NK-92 treated with Interleukin-12 subunit alpha and Interleukin-12 subunit beta, amount 100 ng/mL, for 24 hours (cell line): ENCODE measurements around the gene STAMBPL1.

Source experiments
- DNase-seq: peaks from one replicate; lab custom pipeline; 2025; lab: John Stamatoyannopoulos, UW

STAMBPL1 gene

DNA sequence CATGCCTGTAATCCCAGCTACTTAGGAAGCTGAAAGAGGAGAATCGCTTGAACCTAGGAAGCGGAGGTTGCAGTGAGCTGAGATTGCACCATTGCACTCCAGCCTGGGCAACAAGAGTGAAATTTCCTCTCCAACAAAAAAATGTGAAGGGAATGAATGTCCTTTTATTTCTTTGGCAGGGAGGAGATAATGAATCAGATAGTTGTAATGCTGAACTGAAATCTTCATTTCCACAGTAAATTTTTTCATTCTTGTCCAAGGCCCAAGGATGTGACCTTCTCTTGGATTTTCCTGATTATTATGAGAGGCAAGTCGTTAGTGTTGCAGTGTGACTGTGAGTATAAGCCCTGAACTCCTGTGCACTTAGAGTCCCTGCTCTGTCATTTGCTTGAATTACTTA, 13.6 kb downstream of the STAMBPL1 start:
- DNase-seq = no peak

DNA sequence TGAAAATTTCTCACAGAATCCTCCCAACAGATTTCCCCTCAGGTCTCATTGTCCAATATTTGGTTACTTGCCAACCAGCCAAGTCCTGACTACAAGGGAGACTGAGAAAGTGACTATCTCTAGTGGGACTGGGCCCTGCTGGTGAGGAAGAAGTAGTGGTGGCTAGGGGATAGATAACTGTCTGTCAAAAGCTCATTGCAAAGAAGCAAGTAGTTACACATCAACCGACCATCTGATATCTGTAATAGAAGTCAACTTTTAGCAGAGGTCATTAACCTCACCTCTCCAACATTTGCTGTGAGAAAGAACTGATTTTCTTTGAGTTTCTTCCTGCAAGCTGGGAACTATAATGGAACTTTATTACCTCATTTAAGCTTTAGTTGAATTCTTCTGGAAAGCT, 15.2 kb downstream of the STAMBPL1 start:
- no peak for DNase-seq

- DNase-seq = no peak
Observed at GRCh38 chr10:88896372-88896993, 16.4 kb downstream of the STAMBPL1 start.

DNA sequence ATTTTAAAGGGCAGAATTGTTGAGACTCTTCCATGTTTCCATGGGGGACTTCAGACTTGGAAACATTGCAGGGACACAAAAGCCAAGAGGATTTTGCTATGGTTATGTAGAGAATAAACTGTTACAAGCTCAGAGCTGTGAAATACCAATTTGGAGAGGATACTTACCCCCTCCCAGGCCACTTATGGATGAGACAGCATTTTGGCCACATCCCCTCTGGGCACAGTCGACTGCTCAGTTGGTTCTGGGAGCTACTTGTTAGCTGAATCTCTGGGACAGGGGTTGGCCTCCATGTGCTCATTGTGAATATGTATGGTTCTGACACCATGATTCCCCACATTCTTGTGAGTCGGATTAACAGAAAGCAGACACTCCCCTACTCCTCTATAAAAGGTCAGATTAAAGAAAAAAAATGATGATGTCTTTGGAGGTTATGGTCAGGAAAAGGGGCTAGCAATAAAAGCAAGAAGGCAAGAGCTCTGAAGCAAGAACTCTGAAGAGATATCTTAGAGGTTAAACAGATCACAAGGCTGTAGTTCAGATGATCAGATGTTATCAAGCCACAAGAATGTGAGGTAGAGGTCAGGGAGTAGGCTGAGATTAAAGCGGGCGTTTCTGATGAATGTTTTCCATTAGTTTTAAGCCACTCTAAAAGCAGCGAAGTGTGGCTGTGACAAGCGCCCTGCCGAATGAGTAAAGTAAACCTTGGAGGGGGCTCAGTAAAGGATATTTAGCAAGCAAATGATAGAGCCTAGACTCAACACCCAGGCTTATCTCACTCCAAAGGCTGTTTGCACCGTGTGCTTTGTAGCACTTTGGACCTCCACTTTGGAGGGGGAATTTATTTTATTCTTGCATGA, 17.2 kb downstream of the STAMBPL1 start:
- DNase-seq = no peak

DNA sequence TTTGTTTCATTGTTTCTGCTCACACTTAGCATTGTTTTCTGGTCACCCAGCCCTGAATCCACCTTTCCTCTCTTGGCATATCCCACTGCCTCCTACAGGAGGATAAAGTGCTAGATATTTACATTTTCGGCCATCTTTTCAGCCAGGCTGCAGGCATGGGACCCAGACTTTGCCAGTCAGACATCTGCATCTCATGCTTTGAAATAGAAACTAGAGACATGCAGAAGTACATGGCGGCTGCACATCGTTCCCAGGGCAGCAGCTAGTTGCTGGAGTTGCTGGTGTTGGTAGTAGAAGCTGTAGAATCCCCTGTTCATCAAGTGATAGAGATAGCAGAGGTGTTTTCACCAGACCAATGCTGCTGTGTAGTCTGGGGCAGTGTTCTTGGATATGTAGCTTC, 18.7 kb downstream of the STAMBPL1 start:
- no peak for DNase-seq

DNA sequence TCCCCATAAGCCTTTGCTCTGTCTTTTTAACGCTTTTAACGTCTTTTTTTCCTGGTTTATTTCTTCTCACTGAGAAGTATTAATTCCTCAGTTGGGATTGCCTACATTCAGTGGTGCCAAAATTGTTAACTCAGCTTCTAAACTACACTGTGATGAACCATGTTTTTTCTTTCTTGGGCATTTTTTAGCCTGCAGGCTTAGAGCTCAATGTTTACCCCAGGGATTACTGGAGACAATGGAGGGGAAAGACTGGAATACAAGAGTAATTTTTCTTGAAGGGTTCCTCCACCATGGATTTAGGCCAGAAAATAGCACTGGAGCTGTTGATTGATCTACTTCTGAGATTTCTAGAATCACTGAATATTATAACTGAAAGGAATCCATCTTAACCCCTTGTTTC, 19.8 kb downstream of the STAMBPL1 start:
- DNase-seq = no peak

DNA sequence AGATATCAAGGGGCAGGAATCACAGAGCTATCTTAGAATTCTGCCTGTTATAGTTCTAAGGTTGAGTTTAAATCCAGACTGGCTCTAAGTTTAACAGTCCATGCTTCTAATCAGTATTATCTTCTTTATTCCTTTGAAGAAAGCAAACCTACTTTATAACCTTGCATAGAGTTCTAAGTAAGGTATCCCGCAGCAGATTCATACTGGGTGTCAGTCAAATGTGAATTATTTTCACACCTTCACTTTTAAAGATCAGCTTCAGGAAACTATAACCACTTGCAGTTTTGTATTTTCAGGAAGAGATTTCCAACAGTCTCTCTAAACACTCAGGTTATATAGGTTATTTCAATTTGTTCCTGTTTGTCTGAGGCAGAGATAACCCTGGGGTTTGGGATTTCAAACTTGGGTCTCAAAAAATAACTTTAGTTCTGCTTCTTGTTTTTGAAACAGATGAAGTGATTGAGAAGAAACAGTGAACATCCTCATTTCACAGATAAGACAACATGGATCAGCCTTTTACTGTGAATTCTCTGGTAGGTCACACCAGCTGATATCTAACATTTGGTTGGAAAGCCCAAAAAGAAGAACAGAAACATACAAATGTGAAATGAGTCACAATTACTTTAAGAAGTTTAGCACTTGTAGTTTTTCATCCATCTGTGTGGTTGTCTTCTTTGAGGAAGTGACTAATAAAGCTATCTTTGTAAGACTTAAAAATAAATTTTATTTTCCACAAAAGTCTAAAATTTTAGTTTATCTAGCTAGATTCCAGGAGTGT, 21.4 kb downstream of the STAMBPL1 start:
- no peak for DNase-seq

DNA sequence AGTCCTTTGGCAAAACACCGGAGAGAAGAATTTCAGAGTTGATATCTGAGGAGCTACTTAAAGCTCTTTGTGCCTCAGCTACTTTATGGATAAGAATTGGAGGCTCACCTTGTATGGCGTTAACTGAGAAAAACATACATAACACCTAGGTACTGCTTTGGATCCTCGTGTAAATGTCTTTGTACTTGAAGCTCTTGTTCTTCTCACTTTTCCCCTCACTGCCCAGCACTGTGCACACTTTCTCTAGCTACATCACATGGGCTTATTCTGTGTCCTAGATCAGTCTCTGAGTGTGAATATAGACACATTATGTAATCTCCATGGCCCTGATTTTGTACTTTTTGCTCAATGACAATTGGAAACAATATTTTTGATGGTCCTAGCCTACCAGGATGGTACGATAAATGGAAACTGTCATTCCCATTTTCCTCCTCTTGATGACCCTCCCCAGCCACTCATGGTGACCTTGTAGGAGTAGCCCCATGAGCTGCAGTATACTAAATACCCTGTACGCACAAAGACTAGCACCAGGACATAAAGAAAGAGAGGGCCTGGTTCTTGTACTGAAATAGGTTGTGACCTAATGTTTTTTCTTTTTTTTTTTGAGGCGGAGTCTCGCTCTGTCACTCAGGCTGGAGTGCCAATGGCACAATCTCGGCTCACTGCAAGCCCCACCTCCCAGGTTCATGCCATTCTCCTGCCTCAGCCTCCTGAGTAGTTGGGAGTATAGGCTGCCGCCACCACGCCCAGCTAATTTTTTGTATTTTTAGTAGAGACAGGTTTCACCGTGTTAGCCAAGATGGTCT, 22.1 kb downstream of the STAMBPL1 start:
- DNase-seq = no peak

DNA sequence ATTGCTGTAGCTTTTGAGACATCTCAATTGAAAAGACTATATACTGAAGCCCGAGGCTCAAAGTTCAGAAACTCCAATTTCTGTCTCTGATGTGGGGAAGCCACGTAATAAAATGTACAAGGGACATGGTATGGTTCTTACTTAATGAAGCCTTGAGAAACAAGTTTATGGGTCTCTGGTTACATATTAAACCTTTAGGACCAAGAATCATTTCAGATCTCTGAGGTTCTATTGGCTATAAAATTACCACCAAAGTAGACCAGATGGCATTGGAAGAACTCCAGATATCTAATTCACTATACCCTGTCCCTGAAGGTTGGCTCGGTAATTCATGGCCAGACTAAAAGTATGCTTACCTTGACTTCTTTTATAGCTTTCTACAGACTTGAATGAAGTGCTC, 23.7 kb downstream of the STAMBPL1 start:
- no peak for DNase-seq

DNA sequence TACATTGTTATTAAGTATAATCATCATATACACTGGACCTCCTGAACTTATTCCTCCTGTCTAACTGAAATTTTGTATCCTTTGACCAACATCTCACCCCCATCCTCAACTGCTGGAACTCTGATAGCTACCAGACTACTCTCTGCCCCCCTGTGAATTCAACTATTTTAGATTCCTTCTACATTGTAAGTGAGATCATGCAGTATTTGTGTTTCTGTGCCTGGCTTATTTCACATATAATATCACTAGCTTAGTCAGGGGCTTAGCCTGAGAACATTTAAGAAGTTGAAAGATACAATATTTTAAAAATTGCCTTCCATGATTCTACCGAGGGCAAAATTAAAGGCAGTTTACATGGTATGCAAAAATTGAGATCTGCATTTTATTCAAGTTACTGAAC, 26.9 kb downstream of the STAMBPL1 start:
- no peak for DNase-seq

DNA sequence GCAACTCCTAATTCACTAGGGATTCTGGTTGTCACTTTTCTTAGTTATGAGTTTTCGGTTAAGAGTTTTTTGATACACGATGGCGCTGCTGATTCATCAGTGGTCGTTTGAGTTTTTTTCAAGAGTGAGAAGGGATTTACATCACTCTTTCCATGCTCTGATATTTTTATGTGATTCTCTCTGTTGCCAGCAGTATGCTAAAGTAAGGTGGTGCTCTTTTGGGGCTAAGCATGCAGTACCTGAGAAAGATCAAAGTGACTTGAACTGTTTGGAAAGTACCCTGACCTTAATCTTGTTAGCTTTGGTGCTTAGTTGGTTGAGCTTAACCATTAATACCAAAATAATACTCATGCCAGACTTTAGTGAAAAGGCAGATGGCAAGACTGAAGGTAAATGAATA, 28.1 kb downstream of the STAMBPL1 start:
- no peak for DNase-seq

DNA sequence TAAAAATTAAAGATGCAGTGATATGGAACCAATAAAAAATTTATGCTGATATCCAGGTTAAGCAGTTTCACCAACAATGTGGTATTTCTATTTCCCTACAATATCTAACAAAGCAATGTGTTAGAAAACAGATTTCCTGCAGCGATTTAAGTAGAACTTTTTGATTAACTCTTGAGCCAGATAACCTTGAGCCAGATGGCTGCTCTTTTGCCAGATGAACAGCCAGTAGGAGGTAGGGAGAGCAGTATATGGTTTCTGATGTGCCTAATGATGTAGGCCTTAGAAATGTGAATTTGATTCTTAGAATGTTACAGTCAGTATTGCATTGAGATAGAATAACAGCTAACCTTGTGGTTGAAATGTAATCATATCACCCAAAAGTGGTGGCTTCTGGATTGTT, 31.1 kb downstream of the STAMBPL1 start:
- DNase-seq = no peak

DNA sequence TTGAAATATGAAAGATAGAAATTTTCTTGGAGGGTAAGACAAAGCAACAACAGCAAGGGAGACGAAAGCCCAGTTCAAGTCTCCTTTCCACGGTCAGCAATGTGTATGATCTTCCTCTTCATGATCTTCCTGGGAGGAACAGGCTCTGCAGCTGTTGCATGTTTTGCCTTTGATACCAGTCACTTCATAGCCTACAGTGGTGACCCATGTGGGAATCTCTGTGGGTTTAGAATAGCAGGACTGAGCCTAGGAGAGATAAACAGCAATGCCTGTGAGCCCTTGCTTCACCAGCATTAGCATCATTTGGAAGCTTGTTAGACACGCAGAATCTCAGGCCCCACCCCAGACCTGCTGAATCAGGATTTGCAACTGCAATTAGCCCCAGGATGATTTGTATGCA, 31.8 kb downstream of the STAMBPL1 start:
- DNase-seq = no peak

DNA sequence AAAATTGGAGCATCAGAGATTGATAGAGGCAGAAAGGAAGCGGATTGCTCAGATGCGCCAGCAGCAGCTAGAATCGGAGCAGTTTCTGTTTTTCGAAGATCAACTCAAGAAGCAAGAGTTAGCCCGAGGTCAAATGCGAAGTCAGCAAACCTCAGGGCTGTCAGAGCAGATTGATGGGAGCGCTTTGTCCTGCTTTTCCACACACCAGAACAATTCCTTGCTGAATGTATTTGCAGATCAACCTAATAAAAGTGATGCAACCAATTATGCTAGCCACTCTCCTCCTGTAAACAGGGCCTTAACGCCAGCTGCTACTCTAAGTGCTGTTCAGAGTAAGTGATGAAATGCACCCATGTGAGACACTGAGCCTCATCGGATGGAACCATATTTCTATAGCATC, 33.1 kb downstream of the STAMBPL1 start:
- DNase-seq = no peak

- DNase-seq = no peak
Observed at GRCh38 chr10:88913788-88914187, 33.7 kb downstream of the STAMBPL1 start.

GRCh38 chr10:88915781-88916180, 35.7 kb downstream of the STAMBPL1 start:
- DNase-seq = no peak

DNA sequence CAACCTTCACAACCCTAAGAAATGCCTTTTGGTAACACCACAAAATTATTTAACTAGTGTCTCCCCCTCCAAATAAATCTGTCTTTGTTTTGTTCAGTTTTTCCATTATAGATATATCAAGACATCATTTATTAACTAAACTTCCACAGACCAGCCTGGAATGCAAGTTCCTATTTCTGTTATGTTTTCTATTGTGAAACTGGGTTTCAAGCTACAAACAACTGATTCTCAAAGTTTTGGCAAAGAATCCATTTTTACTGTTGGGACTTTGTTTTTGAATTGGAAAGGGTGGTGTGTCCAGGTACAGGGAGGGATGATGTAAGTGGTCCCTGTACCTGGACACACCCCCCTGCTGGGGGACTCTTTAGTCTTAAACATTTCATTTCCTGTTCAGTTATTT, 36.2 kb downstream of the STAMBPL1 start:
- no peak for DNase-seq

DNA sequence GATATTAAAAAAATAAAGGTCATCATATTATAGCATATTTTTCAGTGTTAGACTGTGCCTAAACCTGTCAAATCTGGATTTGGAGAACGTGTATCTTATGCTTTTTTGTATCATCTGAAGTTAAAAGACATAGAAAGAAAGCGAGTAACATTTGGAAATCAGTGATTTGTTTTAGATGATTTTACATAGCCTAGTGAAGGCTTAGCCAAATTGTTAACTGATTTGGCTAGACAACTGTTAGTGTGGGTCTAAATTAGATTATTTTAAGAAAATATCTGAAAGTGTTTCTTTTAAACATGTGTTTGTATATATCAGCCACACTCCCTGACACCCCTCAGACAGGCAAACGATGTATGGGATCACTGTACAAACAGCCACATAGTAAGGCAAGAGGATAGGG, 36.9 kb downstream of the STAMBPL1 start:
- DNase-seq = no peak

DNA sequence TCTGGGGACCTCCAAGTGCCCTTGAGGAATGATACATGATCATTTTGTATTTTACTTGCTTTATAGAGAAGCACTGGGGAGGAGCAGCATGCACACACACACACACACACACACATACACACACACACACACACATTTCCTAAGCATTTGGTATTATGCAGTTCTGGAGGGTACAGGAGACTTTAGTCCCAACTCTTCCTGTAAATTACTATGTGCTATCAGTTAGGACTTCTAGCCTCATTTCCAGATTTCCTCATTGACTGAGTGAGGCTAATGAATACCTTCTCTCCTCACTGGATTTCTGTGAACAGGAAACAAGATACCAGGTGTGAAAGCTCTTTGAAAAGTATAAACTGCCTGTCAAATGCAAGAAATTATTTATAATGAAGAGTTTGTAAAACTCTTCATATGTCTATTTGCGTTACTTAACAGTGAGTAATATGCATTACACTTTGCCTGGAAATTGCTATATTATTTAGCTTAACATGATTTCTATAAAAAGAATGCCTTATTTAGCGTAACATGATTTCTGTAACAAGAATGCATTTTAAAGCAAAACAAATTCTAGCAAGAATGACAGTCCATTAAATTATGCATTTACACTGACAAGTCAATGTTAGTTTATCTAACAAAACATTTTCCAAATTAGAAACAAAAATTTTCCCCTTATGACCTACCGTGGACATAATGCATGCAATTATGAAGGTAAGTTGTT, 38.3 kb downstream of the STAMBPL1 start:
- no peak for DNase-seq

- DNase-seq = no peak
Observed at GRCh38 chr10:88919041-88919440, 39.0 kb downstream of the STAMBPL1 start.

- DNase-seq = no peak
Observed at GRCh38 chr10:88920198-88920597, 40.2 kb downstream of the STAMBPL1 start.
